HG03521 (cell line): ENCODE data around the gene RIMBP2.
"Not testable (repeated sequence)": the region's sequence is repeated elsewhere in the genome, so short reads cannot be mapped to it uniquely, and the experiment has no call there.

Source experiments
- ATAC-seq: cut with Tn5 transposase; IDR thresholded peaks from one replicate; pipeline ENCODE4 v1.9.1; 2021; ENCODE audit warnings: mild to moderate bottlenecking, moderate library complexity; ENCODE audit not compliant: unreplicated experiment

Gene RIMBP2

DNA sequence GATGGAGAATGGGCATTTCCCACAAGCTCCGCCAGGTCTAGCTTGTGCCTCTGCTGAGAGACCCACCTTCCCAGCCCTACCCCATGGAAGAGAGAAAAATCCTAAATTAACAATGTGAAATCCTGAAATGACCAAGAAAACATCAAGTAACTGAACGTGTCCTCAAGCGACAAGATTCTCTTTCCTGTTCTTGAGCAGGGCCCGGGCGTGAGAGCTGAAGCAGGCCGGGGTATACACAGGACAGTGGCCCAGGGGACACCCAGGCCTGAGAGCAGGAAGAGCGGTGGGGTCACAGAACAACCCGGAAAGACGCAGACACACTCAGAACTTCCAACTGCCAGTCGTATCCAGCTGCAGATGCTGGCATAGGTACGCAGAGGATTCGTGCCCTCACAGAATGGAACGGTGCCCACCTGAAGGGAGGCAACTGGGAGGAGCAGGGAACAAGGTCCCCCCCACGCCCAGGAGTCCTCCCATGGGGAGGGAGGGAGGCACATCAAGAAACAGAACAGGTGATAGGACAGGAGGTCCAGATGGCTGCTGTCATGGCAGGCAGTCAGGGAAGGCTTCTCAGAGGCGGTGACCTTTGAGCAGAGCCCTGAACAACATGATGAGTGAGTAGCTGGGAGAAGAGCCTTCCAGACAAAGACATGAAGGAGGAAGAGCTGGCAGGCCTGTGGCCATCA is 9.1 kb downstream of the RIMBP2 start:
- no peak for ATAC-seq

DNA sequence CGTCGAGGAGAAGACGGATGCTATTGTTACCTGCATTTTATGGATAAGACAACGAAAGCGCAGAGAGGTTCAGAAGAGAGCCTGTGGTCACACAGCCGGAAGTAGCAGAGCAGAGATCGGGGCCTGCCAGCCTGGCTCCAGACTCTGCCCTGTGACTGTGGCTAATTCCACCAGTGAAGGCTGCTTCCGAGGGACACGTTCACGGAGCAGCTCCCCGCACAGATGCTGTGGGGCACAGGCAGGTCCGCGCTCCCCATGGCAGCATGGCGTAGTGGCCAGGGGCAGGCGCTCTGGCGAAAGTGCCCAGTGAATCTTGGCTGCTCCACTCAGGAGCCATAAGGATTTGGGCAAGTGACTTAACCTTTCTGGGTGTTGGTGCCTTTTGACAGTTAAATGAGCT is 9.8 kb downstream of the RIMBP2 start:
- no peak for ATAC-seq

GRCh38 chr12:130705178-130705822 is 10.8 kb downstream of the RIMBP2 start:
- no peak for ATAC-seq

- no peak for ATAC-seq
Observed at GRCh38 chr12:130704606-130705005, 11.5 kb downstream of the RIMBP2 start.

DNA sequence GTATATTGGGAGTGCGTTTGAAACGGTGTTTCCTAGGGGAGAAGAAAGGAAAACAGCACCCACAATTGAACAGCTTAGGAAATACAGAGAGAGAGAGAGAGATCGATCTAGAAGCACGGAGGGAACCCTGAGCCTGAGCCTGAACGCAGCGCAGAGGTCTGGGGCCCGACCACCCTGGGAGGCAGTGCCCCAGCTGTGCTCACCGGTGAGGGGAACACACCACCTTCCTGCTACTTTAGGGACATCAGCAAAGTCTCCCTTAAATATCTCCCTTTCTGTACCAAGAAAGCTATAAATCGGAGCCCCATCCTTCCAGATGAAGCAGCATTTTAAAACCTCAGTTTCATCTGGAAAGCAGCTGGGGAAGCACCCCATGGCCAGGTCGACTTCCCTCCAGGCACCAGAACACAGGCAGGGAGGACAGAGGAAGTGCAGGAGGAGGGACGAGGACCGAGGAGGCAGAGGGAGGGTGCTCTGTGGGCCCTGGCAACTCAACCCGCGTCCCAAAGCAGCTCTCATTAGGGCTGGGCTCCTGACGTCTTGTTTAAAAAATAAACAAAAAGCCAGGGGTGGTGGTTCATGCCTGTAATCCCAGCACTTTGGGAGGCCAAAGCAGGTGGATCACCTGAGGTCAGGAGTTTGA is 12.2 kb downstream of the RIMBP2 start:
- no peak for ATAC-seq

DNA sequence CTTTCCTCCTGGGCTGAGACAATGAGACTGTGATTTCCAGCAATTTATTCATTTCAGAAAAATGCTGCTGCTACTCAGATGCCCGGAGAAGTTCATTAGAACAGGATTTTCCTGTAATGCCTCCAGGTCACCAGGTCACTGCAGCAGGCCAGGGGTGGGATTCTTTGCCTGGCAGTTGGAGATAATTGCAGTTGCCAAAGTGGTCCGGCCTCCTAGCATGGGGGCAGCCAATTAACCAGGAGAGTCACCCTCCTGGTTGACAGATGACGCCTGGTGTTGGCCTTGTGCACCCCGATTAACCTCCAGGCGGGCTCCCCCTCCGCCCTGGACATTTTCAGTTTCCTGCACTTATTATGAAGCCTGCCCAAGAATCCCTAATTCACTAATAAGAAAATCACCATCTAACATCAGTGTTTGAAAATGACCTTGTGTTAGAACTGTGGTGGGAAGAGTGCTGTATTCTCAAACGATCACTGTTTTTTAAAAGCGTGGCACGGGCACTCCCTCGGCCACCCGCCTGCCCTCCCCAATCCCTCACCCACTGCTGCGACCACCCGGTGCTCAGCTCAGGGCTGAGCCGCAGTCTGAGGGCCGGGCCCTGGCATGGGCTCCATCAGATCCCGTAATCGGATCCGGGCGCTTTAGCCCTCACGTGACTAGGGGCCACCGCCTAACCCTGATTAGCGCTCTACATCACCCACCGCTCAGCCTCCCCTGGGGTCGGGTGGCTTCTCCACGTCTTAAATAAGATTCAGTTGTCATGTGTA is 12.9 kb downstream of the RIMBP2 start:
- no peak for ATAC-seq

- no peak for ATAC-seq
Observed at GRCh38 chr12:130701402-130701744, 14.7 kb downstream of the RIMBP2 start.

DNA sequence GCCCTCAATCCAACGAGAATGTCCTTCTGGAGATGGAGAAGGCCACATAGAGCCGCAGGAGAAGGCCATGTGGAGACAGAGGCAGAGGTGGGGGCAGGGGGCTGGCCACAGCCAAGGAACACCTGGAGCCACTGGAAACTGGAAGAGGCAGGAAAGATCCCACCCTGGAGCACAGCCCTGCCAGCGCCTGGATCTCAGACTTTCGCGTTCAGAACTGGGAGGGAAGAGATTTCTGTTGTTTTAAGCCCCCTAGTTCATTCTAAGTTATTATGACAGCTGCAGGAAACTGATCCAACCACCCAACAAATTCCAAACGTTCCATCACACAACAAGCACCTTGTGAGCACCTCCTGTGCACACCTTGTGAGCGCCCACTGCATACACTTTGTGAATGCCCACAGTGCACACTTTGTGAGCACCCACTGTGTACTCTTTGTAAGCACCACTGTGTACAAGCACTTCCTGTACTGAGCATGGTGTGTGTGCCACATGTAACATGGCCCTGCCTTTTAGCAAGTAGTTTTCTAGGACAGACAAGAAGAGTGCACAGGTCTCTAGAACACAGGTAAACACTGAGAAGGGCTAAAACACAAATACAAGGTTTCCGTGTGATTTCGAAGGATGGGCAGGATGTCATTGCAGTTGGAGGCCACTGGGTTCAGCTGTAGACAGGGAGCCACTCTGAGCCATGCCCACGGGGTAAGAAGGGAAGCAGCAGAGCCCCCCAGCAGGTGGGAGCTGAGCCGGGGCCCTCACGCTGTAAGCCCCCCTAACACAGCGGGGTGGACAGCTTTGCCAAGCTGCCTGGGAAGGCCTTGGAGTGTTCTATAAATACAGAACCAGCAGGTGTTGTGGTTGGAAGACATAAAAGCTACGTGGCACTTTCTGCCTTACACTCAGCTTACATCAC is 15.4 kb downstream of the RIMBP2 start:
- no peak for ATAC-seq

DNA sequence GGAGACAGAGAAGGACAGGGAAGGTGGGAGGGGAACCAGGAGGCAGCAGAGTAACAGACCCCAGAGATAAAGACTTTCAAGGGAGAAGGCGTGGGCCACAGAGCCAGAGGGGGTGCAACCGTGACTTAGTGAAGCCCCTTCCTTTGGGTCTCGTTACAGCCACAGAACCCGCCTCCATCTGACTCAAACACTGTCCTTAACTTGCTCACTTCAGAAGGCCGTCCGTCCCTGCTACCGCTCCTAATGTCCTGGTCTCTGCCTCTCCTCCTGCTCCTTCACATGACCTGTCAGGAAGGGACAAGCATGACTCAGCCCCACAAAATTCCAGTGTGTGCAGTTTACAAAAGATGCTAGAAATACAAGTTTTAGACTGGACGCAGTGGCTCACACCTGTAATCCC is 18.0 kb downstream of the RIMBP2 start:
- ATAC-seq = no peak

DNA sequence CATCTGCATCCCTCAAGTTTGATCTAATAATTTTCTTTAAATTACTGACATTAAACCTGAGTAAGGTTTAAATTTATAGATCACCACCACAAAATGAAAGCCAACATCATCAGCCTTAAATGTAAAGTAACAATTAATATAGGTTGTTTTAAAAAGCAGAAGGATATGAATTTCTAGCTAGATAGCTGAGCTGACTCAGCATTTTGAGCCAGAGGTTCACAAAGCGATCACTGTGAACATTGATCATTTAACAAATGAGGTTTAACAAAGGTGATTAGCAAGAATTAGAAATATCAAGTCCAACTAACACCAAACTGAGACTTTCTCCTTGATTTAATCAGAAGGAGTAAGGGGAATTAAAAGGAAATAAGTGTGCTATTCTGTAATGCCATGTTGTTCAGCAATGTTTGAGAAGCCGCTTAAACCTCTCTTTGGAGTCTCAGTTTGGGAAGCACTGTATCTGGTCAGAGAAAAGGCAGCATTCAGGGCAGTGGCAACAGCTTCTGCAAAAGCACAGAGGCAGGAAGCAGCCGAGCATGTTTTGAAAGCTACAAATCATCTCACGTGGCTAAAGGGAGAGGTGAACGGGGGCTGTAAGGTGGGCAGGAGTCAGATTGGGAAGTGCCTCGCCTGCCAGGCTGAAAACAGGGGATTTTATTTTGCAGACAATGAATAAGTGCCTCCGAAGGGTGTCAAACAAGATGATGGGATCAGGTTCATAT is 19.6 kb downstream of the RIMBP2 start:
- ATAC-seq = no peak

DNA sequence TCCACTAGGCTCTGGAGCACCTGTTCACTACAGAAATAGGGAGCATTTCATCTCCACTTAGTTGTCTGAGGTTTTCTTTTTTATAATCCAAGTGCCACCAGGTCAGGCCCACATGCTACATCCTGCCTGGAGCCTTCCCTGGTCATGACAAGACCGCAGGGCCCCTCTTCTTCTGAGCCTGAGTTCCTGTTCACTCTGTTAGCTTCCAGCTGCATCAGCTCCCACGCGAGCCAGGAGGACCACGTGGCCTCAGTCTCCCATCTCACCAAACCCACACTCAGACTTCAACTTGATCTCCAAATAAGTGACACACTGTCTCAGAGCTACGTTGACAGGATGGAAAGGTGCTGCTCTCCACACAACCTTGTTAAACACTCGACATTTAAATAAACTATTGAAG is 21.0 kb downstream of the RIMBP2 start:
- no peak for ATAC-seq

GRCh38 chr12:130689408-130690405 is 26.4 kb downstream of the RIMBP2 start:
- no peak for ATAC-seq

GRCh38 chr12:130688999-130689398 is 27.1 kb downstream of the RIMBP2 start:
- not testable (repeated sequence) for ATAC-seq

DNA sequence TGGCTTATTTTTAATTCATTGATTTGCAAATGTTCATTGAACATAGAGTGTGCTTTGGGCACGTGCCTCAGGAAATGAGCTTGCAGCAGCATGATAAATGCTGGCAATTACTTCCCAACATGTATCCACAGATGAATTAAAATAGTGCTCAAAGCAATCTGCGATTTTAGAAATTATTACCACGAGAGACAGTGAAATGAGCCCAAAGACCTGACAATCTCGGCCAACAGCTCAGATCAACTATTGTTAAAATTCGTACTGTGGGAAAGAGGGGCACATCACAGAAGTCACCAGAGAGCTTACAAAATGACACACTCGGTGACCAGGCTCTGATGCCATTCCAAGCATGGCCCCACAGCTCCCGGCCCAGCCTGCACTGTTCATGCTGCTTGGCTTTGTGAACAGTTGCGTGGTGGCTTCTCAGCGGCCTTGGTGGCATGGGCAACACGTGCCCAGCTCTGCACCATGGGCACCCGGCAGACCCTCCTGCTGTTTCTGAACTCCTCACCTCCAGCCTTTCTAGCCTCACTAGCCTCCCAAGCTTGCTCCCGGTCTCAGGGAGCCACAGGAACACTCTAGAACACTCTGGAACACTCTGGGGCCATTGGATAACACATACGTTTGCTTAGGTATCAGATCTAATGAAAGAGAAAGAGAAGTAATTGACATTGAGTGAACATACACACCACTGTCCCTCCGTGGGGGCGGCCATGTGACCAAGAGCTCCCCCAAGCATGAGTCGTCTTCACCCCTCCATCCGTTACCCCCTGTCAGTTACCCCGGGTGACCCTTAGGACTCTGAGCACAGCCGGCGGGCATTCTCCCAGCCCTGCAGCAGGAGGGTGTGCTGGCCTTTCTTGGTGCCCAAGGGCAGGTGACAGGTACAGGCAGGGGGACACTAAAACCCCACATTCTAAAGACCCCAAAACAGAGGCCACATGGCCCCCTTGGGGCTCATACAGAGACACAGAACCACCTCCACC is 28.0 kb downstream of the RIMBP2 start:
- ATAC-seq = no peak

DNA sequence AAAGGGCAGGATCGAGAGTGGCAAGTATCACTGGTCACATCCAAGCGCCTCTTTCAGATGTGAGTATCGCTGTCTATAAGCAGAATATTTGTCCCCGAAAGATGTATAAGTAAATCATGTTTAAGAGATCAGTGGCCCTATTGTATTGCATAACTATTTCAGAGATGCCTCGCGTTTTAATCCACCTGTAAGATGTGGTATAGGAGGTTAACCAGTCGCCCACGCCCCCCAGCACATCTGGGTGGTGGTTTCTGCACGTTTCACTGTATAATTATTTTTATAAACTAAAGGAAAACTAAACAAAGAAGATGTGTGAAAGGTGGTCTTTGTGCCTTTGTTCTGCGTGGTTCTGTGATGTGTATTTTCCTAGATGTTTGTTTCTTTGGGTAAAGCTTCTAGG is 28.9 kb downstream of the RIMBP2 start:
- no peak for ATAC-seq

GRCh38 chr12:130686511-130686991 is 29.5 kb downstream of the RIMBP2 start:
- ATAC-seq = no peak

DNA sequence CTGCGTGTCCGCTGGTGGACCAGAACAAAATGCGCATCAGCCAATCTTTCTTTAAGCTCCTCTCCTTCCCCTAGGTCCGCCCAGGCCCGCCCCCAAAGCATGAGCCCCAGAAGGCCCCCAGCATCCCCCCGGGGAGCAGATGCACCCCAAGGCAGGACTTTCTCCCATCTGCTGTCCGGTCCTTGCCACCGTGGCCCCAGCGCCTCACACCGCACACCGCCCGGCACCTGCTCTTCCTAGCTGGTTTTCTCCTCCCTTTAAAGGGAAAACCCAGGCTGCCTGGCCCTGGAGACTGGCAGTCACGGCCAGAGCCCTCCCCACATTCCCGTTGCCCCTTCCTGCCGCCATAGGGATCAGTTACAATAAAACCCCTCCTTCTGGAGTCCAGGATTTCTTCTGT is 30.2 kb downstream of the RIMBP2 start:
- ATAC-seq = no peak
